ENCODE results near the gene EEF1G. TPM values are rescaled to one million over a fixed set of nuclear protein-coding genes. Genes with fewer than 3 reads are reported as not detected.

Gene EEF1G, protein sequence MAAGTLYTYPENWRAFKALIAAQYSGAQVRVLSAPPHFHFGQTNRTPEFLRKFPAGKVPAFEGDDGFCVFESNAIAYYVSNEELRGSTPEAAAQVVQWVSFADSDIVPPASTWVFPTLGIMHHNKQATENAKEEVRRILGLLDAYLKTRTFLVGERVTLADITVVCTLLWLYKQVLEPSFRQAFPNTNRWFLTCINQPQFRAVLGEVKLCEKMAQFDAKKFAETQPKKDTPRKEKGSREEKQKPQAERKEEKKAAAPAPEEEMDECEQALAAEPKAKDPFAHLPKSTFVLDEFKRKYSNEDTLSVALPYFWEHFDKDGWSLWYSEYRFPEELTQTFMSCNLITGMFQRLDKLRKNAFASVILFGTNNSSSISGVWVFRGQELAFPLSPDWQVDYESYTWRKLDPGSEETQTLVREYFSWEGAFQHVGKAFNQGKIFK
- total RNA-seq, result 1,708 and 1,734 TPM in 2 replicates

DNA sequence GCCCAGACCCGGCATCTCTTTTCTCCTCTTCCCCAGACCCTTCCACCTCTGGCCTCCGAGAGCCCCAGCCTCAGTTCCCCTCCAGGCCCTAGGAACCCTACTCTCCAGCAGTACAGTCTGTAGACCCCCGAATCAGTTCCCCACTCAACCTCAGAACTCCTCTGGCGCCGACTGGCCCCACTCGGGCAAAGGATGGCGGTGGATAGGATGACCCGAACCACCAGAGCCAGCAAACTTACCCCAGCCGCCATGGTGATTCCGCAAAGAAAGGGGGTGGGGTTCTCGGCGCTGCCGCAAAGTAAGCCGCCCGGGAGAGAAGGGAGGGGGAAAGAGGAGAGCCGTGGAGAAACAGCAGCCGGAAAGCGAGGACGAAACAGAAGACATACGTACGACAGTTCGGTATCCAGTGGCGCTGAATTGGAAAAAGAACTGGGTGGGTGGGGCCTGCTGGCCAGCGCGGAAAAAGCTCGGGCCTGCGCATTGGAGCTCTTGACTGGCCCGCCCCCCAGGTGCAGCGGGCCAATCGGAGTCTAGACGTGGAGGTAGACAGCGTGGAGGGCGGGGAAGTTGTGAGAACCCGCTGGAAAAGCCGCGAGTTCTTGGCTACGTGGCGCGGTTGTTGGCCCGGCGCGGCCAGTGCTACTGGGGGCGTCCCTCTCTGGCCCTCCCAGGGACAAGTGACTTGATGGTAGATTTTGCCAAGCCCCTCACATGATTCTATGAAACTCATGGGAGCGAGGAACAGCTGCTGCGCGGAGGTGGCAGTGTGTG, at the start of gene EEF1G:
EEF1G (minus strand) TSS at position 300 of the 771 bp plus-strand sequence; CDS start at position 251, 49 bp downstream.

DNA sequence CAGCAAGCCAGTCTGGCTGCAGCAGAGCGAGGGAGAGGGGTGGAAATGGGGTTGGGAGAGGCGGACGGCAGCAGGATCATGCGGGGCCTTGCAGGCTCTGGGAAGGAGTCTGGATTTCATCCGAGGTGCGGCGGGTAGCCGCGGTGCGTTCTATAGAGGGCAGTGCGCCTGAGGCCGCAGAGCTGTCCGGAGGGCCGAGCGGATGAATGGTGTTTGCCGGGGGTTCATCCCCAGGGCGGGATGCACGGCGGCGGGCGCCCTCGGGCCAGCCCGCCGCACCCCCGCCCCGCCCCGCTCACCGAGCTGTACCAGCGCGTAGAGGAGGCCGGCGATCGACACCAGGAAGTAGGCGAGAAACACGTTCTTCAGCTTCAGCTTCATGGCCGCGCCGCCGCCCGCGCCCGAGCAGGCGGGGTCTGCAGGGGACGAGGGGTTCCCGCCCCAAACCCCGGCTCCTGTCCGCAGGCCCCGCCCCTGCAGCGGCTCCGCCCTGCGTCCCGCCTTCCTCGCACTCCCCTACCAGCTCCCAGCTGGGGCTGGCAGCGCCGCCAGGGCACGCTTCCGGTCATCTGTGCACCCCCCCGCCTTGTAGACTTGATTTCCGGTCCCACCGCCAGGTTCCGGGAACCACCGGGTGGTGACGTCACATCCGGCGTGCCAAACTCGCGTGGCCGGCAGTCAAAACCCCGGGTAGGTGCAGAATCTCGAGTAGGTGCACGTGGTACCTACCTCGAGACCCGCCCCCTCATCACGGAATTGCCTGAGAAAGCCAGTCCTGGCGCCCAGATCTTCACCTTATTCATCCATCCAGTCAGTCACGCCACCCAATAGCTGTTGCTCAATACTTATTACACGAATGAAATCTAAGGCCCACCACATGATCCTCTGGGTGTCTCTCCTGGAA, 48.1 kb upstream of the EEF1G start, which contains the start of gene B3GAT3:
B3GAT3 (minus strand) TSS at position 420 of the 904 bp plus-strand sequence; CDS start at position 381, 39 bp downstream.

DNA sequence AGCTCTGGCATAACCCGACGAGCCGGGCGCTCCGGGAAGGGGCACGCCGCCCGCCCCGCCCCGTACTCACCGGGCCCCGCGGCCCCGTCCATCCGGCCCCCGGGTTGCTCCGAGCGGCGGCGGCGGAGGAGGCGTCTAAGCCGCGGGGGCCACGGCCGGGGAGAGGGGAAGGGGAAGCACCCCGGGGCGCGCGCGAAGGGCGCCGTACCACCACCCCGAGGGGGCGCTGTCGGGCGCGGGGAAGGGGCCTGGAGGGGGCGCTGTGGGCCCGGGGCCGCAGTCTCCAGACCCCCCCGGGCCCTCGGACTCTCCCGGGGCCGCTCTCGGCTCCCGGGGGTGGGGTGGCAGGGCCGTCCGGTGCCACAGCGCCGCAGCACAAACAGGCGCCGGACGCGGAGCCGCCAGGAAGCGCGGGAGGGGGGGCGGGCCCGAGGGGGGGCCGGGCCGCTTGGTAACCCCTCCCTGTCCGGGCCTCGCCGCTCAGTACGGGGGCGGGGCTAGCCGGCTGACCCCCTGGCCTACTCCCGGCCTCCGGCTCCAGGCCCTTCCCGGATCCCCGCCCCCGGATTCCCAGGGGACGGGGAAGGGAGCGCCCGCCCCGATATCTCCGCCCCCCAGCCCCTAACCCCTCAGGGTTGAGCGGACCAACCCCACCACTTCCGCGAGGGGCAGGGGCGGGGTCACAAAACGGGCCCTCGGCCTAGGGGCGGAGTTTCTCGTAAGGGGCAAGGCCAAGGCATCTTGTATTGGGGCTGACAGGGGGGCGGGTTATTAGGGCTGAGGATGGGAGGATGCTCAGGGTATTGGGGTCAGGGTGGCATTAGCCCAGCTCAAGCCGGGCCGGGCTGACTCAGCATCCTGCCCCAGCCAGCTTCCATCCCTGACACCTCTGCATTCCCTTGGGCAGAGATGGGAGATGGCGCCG, 38.9 kb upstream of the EEF1G start, which contains the start of the genes EML3 and ROM1:
EML3 (minus strand) TSS at position 410 of the 925 bp plus-strand sequence; CDS start at position 92, 318 bp downstream.
ROM1 (plus strand) TSS at position 892 of the 925 bp plus-strand sequence; CDS start at position 917, 25 bp downstream.

DNA sequence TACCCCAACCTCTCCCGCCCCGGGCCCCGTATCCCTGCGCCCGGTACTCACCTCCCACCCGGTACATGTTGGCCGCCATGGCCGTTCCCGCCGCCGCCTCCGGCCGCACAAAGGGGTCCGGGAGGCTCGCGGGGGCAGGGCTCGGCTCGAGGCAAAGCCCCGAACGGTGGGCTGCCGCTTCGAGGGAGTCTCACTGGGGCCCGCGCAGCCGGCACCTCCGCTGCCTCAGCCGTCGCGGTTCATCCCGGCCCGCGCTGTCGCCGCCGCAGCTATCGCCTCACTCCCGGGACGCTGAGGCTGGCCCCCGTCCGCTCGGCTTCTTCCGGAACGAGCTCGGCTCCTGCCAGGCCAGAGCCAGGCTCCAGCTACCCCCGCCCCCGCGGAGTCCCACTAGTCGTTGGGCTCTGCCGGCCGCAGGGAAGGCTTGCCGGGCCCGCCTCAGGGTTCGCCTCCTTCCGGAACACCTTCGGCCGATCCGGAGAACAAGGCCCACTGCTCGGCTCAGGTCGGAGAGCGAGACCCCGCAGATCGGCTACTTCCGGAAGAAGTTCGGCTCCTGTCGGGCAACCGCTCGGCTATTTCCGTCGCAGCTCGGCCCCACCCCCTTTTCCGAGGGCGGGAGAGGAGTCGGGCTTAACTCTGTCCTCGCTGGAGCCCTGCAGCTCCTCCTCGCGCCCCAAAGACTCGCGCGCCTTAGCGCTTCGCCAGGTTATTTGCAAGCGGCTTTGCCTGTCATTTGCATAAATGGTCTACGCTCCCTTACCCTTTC, 27.9 kb upstream of the EEF1G start, which contains the start of gene MTA2:
MTA2 (minus strand) TSS at position 494 of the 769 bp plus-strand sequence; CDS start at position 79, 415 bp downstream.

DNA sequence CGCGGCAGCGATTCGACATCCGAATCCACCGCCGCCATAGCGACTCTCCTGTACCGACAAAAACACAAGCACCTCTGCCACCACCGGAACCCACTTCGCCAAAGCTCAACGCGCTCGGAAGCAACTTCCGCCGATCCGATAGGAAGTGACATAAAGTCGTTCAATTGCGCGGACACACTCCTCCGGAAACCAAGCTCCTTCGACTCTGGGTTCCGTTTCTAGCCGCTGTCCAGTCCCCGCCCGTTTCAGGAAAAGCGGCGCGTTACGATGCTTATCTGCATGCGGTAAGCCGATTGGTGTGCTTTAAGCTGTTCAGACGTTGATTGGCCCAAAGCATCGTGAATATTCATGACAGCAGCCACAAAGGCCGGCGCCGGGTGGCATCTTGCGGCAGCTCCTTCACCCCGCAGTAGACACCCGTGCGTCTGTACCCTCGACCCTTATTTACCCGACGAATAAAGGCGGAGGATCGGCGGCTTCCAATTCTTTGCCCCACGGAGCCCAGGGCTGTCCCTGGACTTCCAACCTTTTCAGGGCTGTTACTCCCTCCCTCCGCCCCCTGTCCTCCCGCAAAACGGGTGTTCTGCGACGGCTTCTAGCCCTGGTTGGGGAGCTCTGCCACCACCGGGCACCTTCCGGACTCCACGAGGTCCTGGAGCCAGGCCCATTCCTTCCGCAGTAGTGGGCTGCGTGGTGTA, 17.9 kb upstream of the EEF1G start, which contains the start of gene TUT1:
TUT1 (minus strand) TSS at position 76 of the 698 bp plus-strand sequence; CDS start at position 38, 38 bp downstream.

DNA sequence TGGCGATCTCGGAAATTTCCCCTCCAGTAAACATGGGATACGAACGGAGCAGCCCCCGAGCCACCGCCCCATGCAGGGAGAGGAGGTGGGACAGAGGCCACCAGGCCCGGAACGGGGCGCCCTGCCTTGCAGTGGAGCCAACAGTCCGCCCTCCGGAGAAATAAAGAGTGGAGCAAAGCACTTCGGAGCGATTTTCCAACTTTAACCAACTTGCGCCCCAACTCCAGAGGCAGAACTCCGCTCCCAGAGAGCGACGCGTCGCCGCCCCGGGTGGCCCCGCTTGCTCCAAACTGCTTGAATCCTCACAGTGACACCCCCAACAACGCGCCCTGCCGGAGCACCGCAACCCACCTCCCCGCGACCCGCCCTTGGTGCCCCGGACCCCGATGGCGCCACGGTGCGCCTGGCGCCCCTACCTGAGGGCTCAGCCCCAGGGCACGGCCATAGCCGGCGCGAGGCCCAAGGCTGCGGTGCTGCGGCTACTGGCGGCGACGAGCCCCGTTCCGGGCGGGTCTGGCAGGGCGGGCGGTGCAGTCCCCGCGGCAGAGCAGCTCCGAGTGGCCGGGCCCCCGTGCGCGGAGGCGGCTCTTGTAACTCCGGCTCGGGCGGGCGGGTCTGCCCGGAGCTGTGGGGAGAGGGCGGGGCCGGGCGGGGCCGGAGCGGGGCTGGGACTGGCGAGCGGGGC, 27.3 kb downstream of the EEF1G start, which contains the start of gene AHNAK:
AHNAK (minus strand) TSS at position 563 of the 685 bp plus-strand sequence. CDS start 10,708 bp downstream, outside the sequence.

Other genes with a start within 250 kb of the EEF1G start
- 0.28 and 0.37 TPM in 2 replicates for gene ASRGL1, start 236.4 kb downstream of the EEF1G start, total RNA-seq
- not detected in 2 replicates for gene SCGB1A1, start 154.9 kb downstream of the EEF1G start, total RNA-seq
- 388 and 488 TPM in 2 replicates for gene AHNAK, start 27.1 kb downstream of the EEF1G start, total RNA-seq
- gene TUT1, start 17.6 kb upstream of the EEF1G start, total RNA-seq, result 4.8 and 6.7 TPM in 2 replicates
- 110 and 118 TPM in 2 replicates for gene MTA2, start 28.0 kb upstream of the EEF1G start, total RNA-seq
- 12.8 and 14.3 TPM in 2 replicates for gene EML3, start 38.9 kb upstream of the EEF1G start, total RNA-seq
- gene ROM1, start 39.4 kb upstream of the EEF1G start, total RNA-seq, result 5.5 and 7.8 TPM in 2 replicates
- gene B3GAT3, start 48.1 kb upstream of the EEF1G start, total RNA-seq, result 22.3 and 35.2 TPM in 2 replicates
- gene GANAB, start 72.7 kb upstream of the EEF1G start, total RNA-seq, result 249 and 288 TPM in 2 replicates
- 15.1 and 22.9 TPM in 2 replicates for gene INTS5, start 79.4 kb upstream of the EEF1G start, total RNA-seq
- gene C11orf98, start 91.3 kb upstream of the EEF1G start, total RNA-seq, result 39.7 and 43.3 TPM in 2 replicates
- 7.4 and 7.5 TPM in 2 replicates for gene CSKMT, start 91.4 kb upstream of the EEF1G start, total RNA-seq
- 11.7 and 12.1 TPM in 2 replicates for gene UQCC3, start 97.8 kb upstream of the EEF1G start, total RNA-seq
- 2.4 and 3.0 TPM in 2 replicates for gene LBHD1, start 98.4 kb upstream of the EEF1G start, total RNA-seq
- 193 and 199 TPM in 2 replicates for gene UBXN1, start 105.2 kb upstream of the EEF1G start, total RNA-seq
- gene LRRN4CL, start 115.6 kb upstream of the EEF1G start, total RNA-seq, result 10.6 and 11.7 TPM in 2 replicates
- gene BSCL2, start 133.5 kb upstream of the EEF1G start, total RNA-seq, result 58.3 and 73.6 TPM in 2 replicates
- not detected in 2 replicates for gene GNG3, start 133.8 kb upstream of the EEF1G start, total RNA-seq
- gene HNRNPUL2, start 153.6 kb upstream of the EEF1G start, total RNA-seq, result 7.3 and 9.7 TPM in 2 replicates
- 34.0 and 37.4 TPM in 2 replicates for gene TTC9C, start 154.6 kb upstream of the EEF1G start, total RNA-seq
- 9.7 and 12.7 TPM in 2 replicates for gene ZBTB3, start 180.3 kb upstream of the EEF1G start, total RNA-seq
- 62.2 and 77.1 TPM in 2 replicates for gene POLR2G, start 187.7 kb upstream of the EEF1G start, total RNA-seq
- gene TAF6L, start 197.5 kb upstream of the EEF1G start, total RNA-seq, result 12.1 and 19.1 TPM in 2 replicates
- 35.7 and 38.4 TPM in 2 replicates for gene TMEM179B, start 213.5 kb upstream of the EEF1G start, total RNA-seq
- 12.8 and 16.0 TPM in 2 replicates for gene TMEM223, start 218.1 kb upstream of the EEF1G start, total RNA-seq
- gene NXF1, start 231.5 kb upstream of the EEF1G start, total RNA-seq, result 9.7 and 21.1 TPM in 2 replicates

All from smooth muscle cell of bladder (primary cell).